HepG2 (cell line): ENCODE results near the gene ST3GAL2. TPM values are rescaled to one million over a fixed set of nuclear protein-coding genes. Genes with fewer than 3 reads are reported as not detected.

Experiments
- AHDC1 ChIP-seq: sonication (generic); formaldehyde crosslinking; IDR thresholded peaks from 2 replicates; pipeline ENCODE4 v1.5.1; 2020; ENCODE audit warnings: mild to moderate bottlenecking, missing genetic modification reagents, borderline replicate concordance
- FUBP1 ChIP-seq: sonication (generic); formaldehyde crosslinking; IDR thresholded peaks from 2 replicates; pipeline ENCODE4 v1.5.1; 2020; ENCODE audit warnings: missing genetic modification reagents, mild to moderate bottlenecking, borderline replicate concordance
- HCFC1 ChIP-seq: fragments of 150-350 bp; IDR thresholded peaks from 2 replicates; pipeline ENCODE4 v1.6.1; 2014; ENCODE audit warnings: low read depth, low read length
- KDM3A ChIP-seq: IDR thresholded peaks from 2 replicates; pipeline ENCODE4 v1.6.1; 2018; ENCODE audit warnings: low read depth, missing compliant biosample characterization
- NFIB ChIP-seq: sonication (generic); formaldehyde crosslinking; IDR thresholded peaks from 2 replicates; pipeline ENCODE4 v1.9.0; 2021; ENCODE audit warnings: missing genetic modification reagents, mild to moderate bottlenecking, borderline replicate concordance
- ZBTB10 ChIP-seq: sonication (generic); formaldehyde crosslinking; IDR thresholded peaks from 2 replicates; pipeline ENCODE4 v1.4.0; 2020; ENCODE audit warnings: missing genetic modification reagents, borderline replicate concordance
- ZBTB43 ChIP-seq: sonication (generic); formaldehyde crosslinking; conservative IDR thresholded peaks from 2 replicates; pipeline ENCODE4 v1.4.0; 2020; ENCODE audit warnings: missing genetic modification reagents
- ZEB1 ChIP-seq: IDR thresholded peaks from 2 replicates; pipeline ENCODE4 v1.6.1; 2012; ENCODE audit warnings: mild to moderate bottlenecking, low read depth, inconsistent platforms; ENCODE audit not compliant: insufficient replicate concordance
- ZFY ChIP-seq: sonication (generic); formaldehyde crosslinking; IDR thresholded peaks from 2 replicates; pipeline ENCODE4 v1.4.0; 2020; ENCODE audit warnings: missing genetic modification reagents
- ZNF12 ChIP-seq: sonication (generic); formaldehyde crosslinking; IDR thresholded peaks from 2 replicates; pipeline ENCODE4 v1.5.0; 2020; ENCODE audit warnings: missing genetic modification reagents
- ZNF280B ChIP-seq: sonication (generic); formaldehyde crosslinking; IDR thresholded peaks from 2 replicates; pipeline ENCODE4 v1.5.0; 2020; ENCODE audit warnings: missing genetic modification reagents, mild to moderate bottlenecking, borderline replicate concordance
- ZNF317 ChIP-seq: sonication (generic); formaldehyde crosslinking; IDR thresholded peaks from 2 replicates; pipeline ENCODE4 v1.5.0; 2020; ENCODE audit warnings: mild to moderate bottlenecking, missing genetic modification reagents
- ZNF709 ChIP-seq: sonication (generic); formaldehyde crosslinking; IDR thresholded peaks from 2 replicates; pipeline ENCODE4 v1.5.0; 2020; ENCODE audit warnings: mild to moderate bottlenecking, missing genetic modification reagents
- ZNF775 ChIP-seq: sonication (generic); formaldehyde crosslinking; IDR thresholded peaks from 2 replicates; pipeline ENCODE4 v1.4.0; 2020; ENCODE audit warnings: missing genetic modification reagents, mild to moderate bottlenecking, moderate library complexity, borderline replicate concordance
- polyA plus RNA-seq, 8 experiments: library from polyadenylated mRNA; depleted of rRNA in 3 of 8; stranded (reverse) in 7 of 8; unstranded in 1 of 8; fragments of >200 nt; fragmentation: Illumina TruSeq in 4 of 8; extraction: Trizol in 4 of 8; gene quantifications; 2 replicates each; pipeline versions ENCODE4 v1.2.1 to v1.2.3, GENCODE V29; 2011 to 2016; ENCODE audit warnings: low read depth in 4 of 8, missing spikeins in 1 of 8, mixed read lengths in 1 of 8; ENCODE audit not compliant: insufficient read depth in 1 of 8
- total RNA-seq, 5 experiments: library from RNA; depleted of rRNA; stranded (reverse); fragments of >200 nt; fragmentation: Illumina TruSeq; extraction: Trizol; gene quantifications; 2 replicates each; pipeline ENCODE4 v1.2.3, GENCODE V29; 2016; ENCODE audit warnings: low read depth in 1 of 5

ST3GAL2 gene
- total and polyA plus RNA-seq, 2 of the 13 experiments (the other 11 are each of a cell fraction or from before 2014, with no cell fraction given) = 16.3 to 24.9 TPM

GRCh38 chr16:70428178-70428998 is 10.5 kb downstream of the ST3GAL2 start (continued):
- no peak for TF ChIP-seq FUBP1
- TF ChIP-seq KDM3A (CRISPR knock-in tag) = peak; percentile 72
- TF ChIP-seq HCFC1 = no peak
- peak; percentile 90 for TF ChIP-seq AHDC1 (CRISPR knock-in tag)
- TF ChIP-seq ZNF709 (CRISPR knock-in tag) = no peak; the same call in 1 of the 2 replicates
- TF ChIP-seq NFIB (CRISPR knock-in tag) = no peak
- TF ChIP-seq ZNF280B (CRISPR knock-in tag) = peak; percentile 81; the same call in 1 of the 2 replicates
- peak; percentile 60; the same call in 1 of the 2 replicates for TF ChIP-seq ZFY
- TF ChIP-seq ZEB1 = no peak
- TF ChIP-seq ZNF775 = no peak; the same call in 1 of the 2 replicates
- TF ChIP-seq ZNF317 (CRISPR knock-in tag) = peak; percentile 85
- peak; percentile 90; the same call in 1 of the 2 replicates for TF ChIP-seq ZNF12 (CRISPR knock-in tag)
- peak; percentile 75; the same call in 1 of the 2 replicates for TF ChIP-seq ZBTB43 (CRISPR knock-in tag)
- peak; percentile 72; the same call in 1 of the 2 replicates for TF ChIP-seq ZBTB10 (CRISPR knock-in tag)
